ENCODE measurements around the gene LHX2.
"Not testable (repeated sequence)": the region's sequence is repeated elsewhere in the genome, so short reads cannot be mapped to it uniquely, and the experiment has no call there.

The LHX2 gene

GRCh38 chr9:123984802-123985201 lies 26.8 kb upstream of the LHX2 start:
- no peak overlapping the region for H3K4me3 ChIP-seq (ENCODE audit: low read depth, low read length)
- in situ Hi-C loops (cut with HindIII; ENCODE audit: low sequenced_read_pairs): no loop called here
- DNase-seq (ENCODE audit: low read depth): no peak
- TF ChIP-seq, protein P1, sequence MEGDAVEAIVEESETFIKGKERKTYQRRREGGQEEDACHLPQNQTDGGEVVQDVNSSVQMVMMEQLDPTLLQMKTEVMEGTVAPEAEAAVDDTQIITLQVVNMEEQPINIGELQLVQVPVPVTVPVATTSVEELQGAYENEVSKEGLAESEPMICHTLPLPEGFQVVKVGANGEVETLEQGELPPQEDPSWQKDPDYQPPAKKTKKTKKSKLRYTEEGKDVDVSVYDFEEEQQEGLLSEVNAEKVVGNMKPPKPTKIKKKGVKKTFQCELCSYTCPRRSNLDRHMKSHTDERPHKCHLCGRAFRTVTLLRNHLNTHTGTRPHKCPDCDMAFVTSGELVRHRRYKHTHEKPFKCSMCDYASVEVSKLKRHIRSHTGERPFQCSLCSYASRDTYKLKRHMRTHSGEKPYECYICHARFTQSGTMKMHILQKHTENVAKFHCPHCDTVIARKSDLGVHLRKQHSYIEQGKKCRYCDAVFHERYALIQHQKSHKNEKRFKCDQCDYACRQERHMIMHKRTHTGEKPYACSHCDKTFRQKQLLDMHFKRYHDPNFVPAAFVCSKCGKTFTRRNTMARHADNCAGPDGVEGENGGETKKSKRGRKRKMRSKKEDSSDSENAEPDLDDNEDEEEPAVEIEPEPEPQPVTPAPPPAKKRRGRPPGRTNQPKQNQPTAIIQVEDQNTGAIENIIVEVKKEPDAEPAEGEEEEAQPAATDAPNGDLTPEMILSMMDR (IDR thresholded peaks at IDR 0.05; ENCODE audit: low read depth, low read length, missing control alignments): no peak

DNA sequence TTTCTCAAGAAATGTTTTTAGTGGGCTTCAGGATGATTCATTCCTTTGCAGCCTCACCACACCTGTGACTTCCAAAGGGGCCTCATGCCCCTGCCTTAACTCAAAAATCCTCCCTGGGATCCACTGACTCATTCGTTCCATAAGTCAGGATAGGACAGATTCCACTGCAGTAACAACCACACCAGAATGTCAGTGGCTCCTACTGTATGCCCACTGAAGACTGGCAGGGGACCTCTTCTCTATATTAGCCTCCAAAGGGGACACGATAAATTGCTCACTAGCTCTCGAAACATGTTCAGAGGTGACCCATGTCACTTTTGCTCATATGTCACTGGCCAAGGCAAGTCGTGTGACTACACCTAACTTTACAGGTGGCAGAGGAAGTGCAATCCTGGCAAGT lies 25.7 kb upstream of the LHX2 start:
- no peak for DNase-seq (ENCODE audit: low read depth)
- in situ Hi-C loops (cut with HindIII; ENCODE audit: low sequenced_read_pairs): no loop called here
- no peak overlapping the region for H3K4me3 ChIP-seq (ENCODE audit: low read depth, low read length)
- TF ChIP-seq, protein P1 (IDR thresholded peaks at IDR 0.05; ENCODE audit: low read depth, low read length, missing control alignments): no peak

- in situ Hi-C loops (cut with HindIII; ENCODE audit: low sequenced_read_pairs): no loop called here
- TF ChIP-seq, protein P1 (IDR thresholded peaks at IDR 0.05; ENCODE audit: low read depth, low read length, missing control alignments): no peak
- no peak overlapping the region for H3K4me3 ChIP-seq (ENCODE audit: low read depth, low read length)
- DNase-seq (ENCODE audit: low read depth): no peak
Measured at GRCh38 chr9:123990427-123990826, 21.1 kb upstream of the LHX2 start.

GRCh38 chr9:123992679-123993078 lies 18.9 kb upstream of the LHX2 start:
- H3K4me3 ChIP-seq (ENCODE audit: low read depth, low read length); DNase-seq (ENCODE audit: low read depth); in situ Hi-C loops (cut with HindIII; ENCODE audit: low sequenced_read_pairs): not testable (repeated sequence)

GRCh38 chr9:123996731-123997421 lies 14.7 kb upstream of the LHX2 start:
- no peak overlapping the region for H3K4me3 ChIP-seq (ENCODE audit: low read depth, low read length)
- in situ Hi-C loops (cut with HindIII; ENCODE audit: low sequenced_read_pairs): no loop called here
- DNase-seq (ENCODE audit: low read depth): no peak
- TF ChIP-seq, protein P1 (IDR thresholded peaks at IDR 0.05; ENCODE audit: low read depth, low read length, missing control alignments): no peak

DNA sequence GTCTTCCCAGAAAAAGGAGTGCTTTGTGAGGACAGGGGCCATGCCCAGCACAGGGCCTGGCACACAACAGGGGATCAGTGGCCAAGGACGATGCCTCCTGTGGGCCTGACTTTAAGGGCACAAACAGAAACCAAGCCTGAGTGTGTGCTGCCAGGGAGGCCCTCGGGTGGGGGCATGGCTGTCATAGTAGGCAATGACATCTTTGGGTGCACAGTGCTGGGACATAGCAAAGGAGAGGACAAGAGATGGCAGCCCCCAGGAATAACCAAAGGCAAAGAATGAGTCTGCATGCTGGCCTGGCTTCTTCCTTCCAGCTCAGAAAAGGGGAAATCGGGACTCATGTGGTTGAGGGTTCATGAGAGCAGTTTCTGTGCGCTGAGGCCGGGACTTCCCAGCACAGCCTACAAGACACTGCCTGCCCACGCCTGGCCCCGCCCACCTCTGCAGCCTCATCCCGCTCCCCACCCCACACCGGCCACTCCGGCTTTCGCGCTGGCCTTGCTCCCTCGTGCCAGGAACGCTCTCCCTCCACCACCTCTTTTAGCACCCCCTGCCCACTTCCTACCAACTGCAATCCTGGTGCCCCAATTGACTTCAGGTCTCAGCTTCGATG lies 13.8 kb upstream of the LHX2 start:
- DNase-seq (ENCODE audit: low read depth): no peak
- in situ Hi-C loops (cut with HindIII; ENCODE audit: low sequenced_read_pairs): no loop called here

More for the DNA sequence above, 13.8 kb upstream of the LHX2 start:
- no peak overlapping the region for H3K4me3 ChIP-seq (ENCODE audit: low read depth, low read length)
- TF ChIP-seq, protein P1 (IDR thresholded peaks at IDR 0.05; ENCODE audit: low read depth, low read length, missing control alignments): no peak
